NT2/D1 (cell line): ENCODE data around the gene TBL3.

Experiments
- SUZ12 ChIP-seq: IDR thresholded peaks from 2 replicates; pipeline ENCODE4 v1.6.1; 2011; ENCODE audit not compliant: insufficient read length, insufficient read depth; ENCODE audit errors: extremely low read depth
- YY1 ChIP-seq: IDR thresholded peaks from 2 replicates; pipeline ENCODE4 v1.6.1; 2011; ENCODE audit not compliant: insufficient read length, insufficient read depth
- ZNF274 ChIP-seq: IDR thresholded peaks from 2 replicates; pipeline ENCODE4 v1.6.1; 2011; ENCODE audit warnings: mild to moderate bottlenecking, low read depth, low read length

DNA sequence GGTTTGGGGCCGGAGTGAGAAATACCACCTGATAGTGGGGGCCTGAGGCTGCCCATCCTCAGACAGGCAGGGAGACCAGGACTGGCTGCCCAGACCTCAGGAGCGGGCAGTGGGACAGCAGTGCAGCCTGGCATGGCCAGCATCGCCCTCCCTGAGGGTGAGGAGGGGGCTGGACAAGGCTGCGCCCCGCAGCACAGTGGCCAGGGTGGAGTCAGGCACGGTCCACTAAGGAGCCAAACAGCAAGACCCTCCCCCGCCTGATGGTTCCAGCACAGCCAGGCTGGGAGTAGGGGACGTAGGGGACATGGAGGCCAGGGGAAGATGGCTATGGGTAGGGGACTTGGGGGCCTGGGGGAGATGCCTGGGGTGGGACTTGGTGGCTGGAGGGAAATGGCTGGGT lies 34.5 kb downstream of the TBL3 start:
- TF ChIP-seq ZNF274 (no peak), SUZ12 (no peak), YY1 (no peak)
